Measurements from ENCODE around the gene SLC35A4.

The SLC35A4 gene

DNA sequence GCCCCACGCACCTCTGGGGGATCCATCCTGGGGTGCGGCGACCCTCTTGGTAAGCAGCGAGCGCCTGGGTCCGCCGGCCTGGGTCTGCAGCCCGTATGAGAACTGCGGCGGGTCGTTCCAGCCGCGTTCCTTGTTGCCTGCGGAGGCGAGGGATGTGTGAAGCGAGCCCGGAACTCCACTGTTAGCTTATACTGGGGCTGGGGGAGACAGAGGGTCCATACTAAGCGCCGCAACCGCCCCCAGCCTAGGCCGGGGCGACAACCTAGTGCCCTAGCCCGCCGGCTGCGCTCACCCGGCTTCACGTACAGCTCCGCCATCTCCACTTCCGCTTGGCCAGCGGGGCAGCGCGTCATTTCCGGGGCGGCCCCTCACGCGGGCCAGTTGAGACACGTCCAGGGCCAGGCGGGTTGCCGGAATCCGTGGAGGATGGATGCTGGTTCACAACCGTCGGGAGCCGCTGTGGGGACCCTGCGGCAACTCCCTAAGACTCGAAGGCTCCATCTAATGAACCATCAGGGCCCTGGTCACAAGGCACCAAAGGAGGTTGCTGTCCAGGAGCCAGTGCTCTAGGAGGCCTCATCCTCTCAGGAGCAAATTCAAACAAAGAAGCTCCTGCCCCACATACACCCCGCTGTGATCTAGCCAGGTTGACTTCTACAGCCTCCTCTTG is 7.4 kb upstream of the SLC35A4 start, which contains the start of gene SRA1:
Gene SRA1, minus strand, starts transcription at position 338 of the 670 bp plus-strand sequence. Its CDS starts 21 bp downstream, at position 317.
- in situ Hi-C loops (cut with MboI; ENCODE audit: low pct_unique_long_range_greater_than_20kb, low sequenced_read_pairs): no loop called here
- DNase-seq: peak; percentile 95

GRCh38 chr5:140557965-140558364 is 6.7 kb upstream of the SLC35A4 start:
- DNase-seq: no peak
- in situ Hi-C loops (cut with MboI; ENCODE audit: low pct_unique_long_range_greater_than_20kb, low sequenced_read_pairs): no loop called here

DNA sequence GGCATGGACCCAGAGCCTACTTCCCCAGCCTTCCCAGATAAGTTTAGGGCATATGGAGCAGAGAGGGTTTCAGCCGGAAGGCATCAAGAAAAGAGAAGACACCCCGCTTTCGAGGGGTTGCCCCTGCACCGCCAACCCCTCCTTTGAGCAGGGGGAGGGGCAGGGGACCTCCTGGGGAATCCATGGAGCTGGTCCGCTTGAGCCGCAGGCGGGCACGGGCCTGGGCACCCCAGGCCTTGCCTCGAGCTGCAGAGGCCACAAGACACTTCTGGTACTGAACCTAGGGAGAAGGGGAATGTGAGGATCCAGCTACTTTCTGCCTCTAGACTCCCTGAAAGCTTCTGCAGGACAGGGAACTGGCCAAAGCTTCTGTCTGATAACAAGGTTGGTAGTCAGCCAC is 6.1 kb upstream of the SLC35A4 start:
- no peak for DNase-seq
- in situ Hi-C loops (cut with MboI; ENCODE audit: low pct_unique_long_range_greater_than_20kb, low sequenced_read_pairs): no loop called here

- no peak for DNase-seq
- in situ Hi-C loops (cut with MboI; ENCODE audit: low pct_unique_long_range_greater_than_20kb, low sequenced_read_pairs): no loop called here
These were observed 4.4 kb upstream of the SLC35A4 start for GRCh38 chr5:140560227-140560626.

GRCh38 chr5:140561753-140562523 is 2.7 kb upstream of the SLC35A4 start:
- in situ Hi-C loops (cut with MboI; ENCODE audit: low pct_unique_long_range_greater_than_20kb, low sequenced_read_pairs): no loop called here
- DNase-seq: no peak

DNA sequence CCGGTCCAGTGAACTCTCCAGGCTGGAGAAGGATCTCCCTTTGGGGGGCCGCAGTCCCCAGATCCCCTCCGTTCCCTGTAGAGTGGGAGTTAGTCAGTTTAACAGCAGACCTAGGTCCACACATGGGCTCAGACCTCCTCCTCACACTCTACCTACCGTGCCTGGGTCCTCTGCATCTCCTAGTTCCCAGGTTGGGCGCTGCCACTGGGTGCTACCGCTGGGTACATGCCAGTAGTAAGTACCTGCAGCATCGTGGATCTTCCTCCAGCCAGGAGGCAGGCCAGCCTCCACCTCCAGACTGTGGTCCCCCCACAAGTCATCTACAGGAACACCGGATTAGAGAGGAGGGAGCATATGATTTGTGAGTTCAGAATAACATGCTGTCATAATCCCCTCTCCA is 1.0 kb upstream of the SLC35A4 start:
- DNase-seq: no peak
- in situ Hi-C loops (cut with MboI; ENCODE audit: low pct_unique_long_range_greater_than_20kb, low sequenced_read_pairs): no loop called here

DNA sequence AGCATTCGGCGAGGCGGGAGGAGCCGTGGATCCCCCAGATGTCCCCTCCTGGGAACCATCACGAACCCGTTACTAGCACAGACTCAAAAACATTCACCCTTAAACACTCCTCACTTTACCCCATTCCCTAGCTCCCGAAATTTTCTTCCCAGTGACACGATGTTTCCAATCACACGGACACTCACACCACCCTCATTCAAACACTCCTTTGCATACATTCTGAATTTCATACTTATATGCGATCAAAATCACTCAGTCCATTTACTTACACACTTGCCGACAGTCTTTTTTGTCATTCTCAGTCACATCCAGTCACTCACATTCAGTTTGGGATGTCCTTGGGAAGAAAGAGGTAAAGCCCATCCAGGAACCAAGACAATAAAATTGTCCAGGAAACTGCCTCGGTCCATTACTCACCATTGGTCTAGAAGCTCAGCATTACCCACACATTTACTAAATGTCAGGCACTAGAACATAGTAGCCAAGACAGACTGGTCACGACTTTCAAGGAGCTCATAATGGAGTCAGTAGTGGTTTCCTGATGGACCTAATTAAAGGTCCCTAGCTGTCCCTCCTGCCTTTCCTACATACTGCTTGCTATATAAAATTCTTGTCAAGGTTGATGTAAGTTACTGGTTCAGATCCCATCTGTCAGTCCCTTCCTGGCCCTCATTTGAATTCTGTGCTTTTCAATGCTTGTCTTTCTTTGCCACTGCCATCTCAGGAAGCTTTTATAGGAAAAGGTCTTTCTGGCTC is 574 bp downstream of the SLC35A4 start:
- in situ Hi-C loops (cut with MboI; ENCODE audit: low pct_unique_long_range_greater_than_20kb, low sequenced_read_pairs): no loop called here
- no peak for DNase-seq

- in situ Hi-C loops (cut with MboI; ENCODE audit: low pct_unique_long_range_greater_than_20kb, low sequenced_read_pairs): no loop called here
- no peak for DNase-seq
These were observed 1.1 kb downstream of the SLC35A4 start for GRCh38 chr5:140565780-140566095.

- DNase-seq: no peak
- in situ Hi-C loops (cut with MboI; ENCODE audit: low pct_unique_long_range_greater_than_20kb, low sequenced_read_pairs): no loop called here
These were observed 2.0 kb downstream of the SLC35A4 start for GRCh38 chr5:140566665-140567064.

DNA sequence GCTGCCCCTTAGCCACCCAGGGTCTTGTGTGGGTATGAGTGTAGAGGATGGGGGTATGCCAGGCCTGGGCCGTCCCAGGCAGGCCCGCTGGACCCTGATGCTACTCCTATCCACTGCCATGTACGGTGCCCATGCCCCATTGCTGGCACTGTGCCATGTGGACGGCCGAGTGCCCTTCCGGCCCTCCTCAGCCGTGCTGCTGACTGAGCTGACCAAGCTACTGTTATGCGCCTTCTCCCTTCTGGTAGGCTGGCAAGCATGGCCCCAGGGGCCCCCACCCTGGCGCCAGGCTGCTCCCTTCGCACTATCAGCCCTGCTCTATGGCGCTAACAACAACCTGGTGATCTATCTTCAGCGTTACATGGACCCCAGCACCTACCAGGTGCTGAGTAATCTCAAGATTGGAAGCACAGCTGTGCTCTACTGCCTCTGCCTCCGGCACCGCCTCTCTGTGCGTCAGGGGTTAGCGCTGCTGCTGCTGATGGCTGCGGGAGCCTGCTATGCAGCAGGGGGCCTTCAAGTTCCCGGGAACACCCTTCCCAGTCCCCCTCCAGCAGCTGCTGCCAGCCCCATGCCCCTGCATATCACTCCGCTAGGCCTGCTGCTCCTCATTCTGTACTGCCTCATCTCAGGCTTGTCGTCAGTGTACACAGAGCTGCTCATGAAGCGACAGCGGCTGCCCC is 2.6 kb downstream of the SLC35A4 start:
- in situ Hi-C loops (cut with MboI; ENCODE audit: low pct_unique_long_range_greater_than_20kb, low sequenced_read_pairs): no loop called here
- DNase-seq: no peak

DNA sequence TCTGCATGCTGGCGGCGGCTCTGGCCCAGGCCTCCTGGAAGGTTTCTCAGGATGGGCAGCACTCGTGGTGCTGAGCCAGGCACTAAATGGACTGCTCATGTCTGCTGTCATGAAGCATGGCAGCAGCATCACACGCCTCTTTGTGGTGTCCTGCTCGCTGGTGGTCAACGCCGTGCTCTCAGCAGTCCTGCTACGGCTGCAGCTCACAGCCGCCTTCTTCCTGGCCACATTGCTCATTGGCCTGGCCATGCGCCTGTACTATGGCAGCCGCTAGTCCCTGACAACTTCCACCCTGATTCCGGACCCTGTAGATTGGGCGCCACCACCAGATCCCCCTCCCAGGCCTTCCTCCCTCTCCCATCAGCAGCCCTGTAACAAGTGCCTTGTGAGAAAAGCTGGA is 3.2 kb downstream of the SLC35A4 start:
- DNase-seq: no peak
- in situ Hi-C loops (cut with MboI; ENCODE audit: low pct_unique_long_range_greater_than_20kb, low sequenced_read_pairs): no loop called here

DNA sequence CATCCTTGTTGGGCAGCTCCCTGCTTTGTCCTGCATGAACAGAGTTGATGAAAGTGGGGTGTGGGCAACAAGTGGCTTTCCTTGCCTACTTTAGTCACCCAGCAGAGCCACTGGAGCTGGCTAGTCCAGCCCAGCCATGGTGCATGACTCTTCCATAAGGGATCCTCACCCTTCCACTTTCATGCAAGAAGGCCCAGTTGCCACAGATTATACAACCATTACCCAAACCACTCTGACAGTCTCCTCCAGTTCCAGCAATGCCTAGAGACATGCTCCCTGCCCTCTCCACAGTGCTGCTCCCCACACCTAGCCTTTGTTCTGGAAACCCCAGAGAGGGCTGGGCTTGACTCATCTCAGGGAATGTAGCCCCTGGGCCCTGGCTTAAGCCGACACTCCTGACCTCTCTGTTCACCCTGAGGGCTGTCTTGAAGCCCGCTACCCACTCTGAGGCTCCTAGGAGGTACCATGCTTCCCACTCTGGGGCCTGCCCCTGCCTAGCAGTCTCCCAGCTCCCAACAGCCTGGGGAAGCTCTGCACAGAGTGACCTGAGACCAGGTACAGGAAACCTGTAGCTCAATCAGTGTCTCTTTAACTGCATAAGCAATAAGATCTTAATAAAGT is 3.9 kb downstream of the SLC35A4 start:
- in situ Hi-C loops (cut with MboI; ENCODE audit: low pct_unique_long_range_greater_than_20kb, low sequenced_read_pairs): no loop called here
- DNase-seq: no peak

DNA sequence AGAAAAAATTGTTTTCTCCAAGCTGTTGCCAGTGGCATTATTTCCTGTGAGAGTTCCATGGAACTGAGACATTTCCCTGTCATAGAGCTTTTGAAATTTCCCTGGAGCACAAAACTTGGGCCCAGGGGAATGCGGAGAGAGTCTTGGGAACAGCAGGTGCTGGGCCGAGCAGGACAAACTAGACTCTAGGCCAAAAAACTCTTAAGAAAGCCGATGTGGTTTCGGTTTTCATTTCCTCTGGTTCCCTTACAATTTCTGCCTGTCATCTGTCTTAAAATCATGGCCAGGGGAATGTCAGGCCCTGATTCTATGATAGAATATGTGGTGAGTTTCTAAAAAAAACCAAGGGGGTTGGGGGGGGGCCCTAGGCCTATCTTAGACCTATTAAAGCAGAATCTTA is 4.6 kb downstream of the SLC35A4 start:
- no peak for DNase-seq
- in situ Hi-C loops (cut with MboI; ENCODE audit: low pct_unique_long_range_greater_than_20kb, low sequenced_read_pairs): no loop called here

GRCh38 chr5:140570058-140570457 is 5.4 kb downstream of the SLC35A4 start:
- in situ Hi-C loops (cut with MboI; ENCODE audit: low pct_unique_long_range_greater_than_20kb, low sequenced_read_pairs): no loop called here

DNA sequence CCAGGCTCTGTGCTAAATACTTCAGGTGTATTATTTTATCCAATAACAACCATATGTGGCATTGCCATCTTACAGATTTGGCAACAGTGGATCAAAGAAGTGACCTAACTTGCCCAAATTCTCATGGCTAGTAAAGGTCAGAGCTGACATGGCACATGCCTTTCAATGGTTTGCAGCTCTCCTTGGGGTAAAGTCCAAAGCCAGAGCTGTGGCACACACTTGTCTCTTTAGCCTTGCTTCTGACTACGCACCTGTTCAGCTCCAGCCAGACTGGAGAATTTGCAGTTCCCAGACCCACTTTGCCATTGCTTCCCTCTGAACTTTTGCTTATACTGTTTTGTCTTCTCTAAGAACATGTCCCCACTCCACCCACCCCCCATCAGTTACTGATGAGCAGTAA is 5.9 kb downstream of the SLC35A4 start:
- in situ Hi-C loops (cut with MboI; ENCODE audit: low pct_unique_long_range_greater_than_20kb, low sequenced_read_pairs): no loop called here

More at GRCh38 chr5:140570058-140570457, 5.4 kb downstream of the SLC35A4 start:
- no peak for DNase-seq

GRCh38 chr5:140571105-140571504 is 6.5 kb downstream of the SLC35A4 start:
- in situ Hi-C loops (cut with MboI; ENCODE audit: low pct_unique_long_range_greater_than_20kb, low sequenced_read_pairs): no loop called here
- DNase-seq: no peak

More for the DNA sequence above, 5.9 kb downstream of the SLC35A4 start:
- DNase-seq: no peak

- in situ Hi-C loops (cut with MboI; ENCODE audit: low pct_unique_long_range_greater_than_20kb, low sequenced_read_pairs): no loop called here
- no peak for DNase-seq
These were observed 9.1 kb downstream of the SLC35A4 start for GRCh38 chr5:140573683-140574082.

DNA sequence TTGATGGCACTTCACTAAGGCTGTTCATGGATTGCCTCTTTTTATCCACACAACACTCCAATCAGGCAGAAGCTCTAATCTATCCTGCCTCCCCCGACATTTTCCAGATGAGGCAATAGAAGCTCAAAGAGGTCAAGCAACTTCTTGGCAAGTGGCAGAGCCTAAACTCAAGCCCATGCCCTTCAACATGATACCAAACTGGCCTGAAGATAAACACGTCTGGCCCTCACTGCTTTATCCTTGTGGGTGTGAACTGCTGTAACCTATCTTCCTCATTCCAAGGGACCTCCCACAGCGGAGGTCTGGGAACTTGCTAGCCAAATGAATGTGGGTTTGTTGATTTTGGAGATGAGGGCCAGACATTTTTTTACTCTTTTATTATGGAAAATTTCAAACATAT is 9.5 kb downstream of the SLC35A4 start:
- in situ Hi-C loops (cut with MboI; ENCODE audit: low pct_unique_long_range_greater_than_20kb, low sequenced_read_pairs): no loop called here
- DNase-seq: no peak

- in situ Hi-C loops (cut with MboI; ENCODE audit: low pct_unique_long_range_greater_than_20kb, low sequenced_read_pairs): no loop called here
- DNase-seq: peak; percentile 63
These were observed 10.7 kb downstream of the SLC35A4 start for GRCh38 chr5:140575309-140575708.
